Activated CD4-positive, CD25-positive, alpha-beta regulatory T cell (primary cell): ENCODE results near the gene PCYT2.
A peak's percentile ranks its signal among the peaks of the same experiment; 100 is the strongest.

ENCODE experiments used
- DNase-seq, 4 experiments: peaks; one replicate each; lab custom pipeline; 2025; lab: John Stamatoyannopoulos, UW

PCYT2 gene

DNA sequence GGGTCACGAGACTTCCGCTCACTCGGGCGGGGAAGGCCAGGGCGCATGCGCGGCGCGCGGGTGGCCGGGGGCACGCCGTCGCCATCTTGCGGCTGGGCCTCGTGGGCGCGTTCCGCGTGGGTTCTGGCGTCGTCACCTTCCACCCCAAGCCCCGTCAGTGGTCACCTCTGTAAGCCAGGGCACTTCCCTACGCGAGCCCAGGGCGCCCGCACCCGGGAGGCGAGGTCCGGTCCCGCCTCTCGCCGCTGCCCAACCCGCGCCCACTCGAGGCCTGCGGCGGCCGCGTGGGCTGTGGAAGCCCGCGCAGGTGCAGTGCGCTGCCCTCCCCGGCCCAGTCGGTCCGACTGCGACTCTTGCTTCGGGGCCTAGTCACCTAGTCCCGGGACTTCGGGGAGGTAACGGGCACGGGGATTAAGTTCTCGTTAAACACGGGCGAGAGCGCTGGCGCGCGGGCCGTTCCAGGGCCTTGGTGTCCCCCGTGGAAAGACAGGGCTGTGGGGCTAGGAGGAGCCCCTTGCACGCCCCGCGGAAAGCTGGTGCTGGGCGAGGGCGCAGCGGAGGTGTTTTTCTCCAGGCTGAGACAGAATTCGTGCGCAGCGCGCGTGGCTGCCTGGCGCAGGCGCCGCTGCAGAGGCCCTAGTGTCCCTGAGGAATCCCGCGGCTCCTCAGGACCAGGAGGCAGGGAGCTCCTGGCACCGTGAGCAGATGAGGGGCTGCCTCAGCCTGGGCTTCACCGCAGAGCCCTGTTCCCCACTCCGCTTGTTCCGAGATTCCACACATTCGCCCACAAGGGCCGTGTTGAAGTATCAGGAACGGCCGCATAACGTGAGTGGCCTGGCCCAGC is 39.6 kb downstream of the PCYT2 start:
- peak; percentile 88 to 94 (median 94) for DNase-seq

GRCh38 chr17:81870981-81871386 is 40.2 kb downstream of the PCYT2 start, which contains the start of gene ARHGDIA:
Gene ARHGDIA, minus strand, starts transcription at chr17:81871337. Its CDS starts 1,407 bp downstream, at chr17:81869930.
- DNase-seq, result no peak

GRCh38 chr17:81870131-81870980 is 40.8 kb downstream of the PCYT2 start:
- DNase-seq, result no peak

GRCh38 chr17:81869221-81870130 is 41.7 kb downstream of the PCYT2 start:
- no peak for DNase-seq

DNA sequence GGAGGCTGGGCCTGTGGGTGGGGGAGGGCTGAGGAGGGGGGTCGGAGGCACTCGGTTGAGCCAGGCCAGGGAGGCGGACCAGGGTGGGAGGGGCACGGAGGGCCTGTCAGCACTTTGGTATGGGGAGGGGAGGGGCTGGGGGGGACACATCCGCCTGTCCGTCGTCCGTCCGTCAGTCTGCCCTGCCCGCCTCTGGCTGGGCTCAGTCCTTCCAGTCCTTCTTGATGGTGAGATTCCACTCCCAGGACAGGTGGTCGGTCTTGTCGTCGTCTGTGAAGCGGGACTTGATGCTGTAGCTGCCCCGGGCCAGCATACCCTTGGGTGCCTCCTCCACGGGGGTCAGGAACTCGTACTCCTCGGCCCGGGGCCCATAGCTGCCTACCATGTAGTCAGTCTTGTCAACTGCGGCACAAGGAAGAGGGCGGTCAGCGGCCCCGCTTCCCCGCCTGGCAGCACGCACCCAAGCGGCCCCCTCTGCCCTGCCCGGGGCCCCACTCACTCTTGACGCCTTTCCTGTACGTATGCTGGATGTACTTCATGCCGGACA is 42.5 kb downstream of the PCYT2 start:
- no peak for DNase-seq

- no peak for DNase-seq
These were observed 43.1 kb downstream of the PCYT2 start for GRCh38 chr17:81867991-81868673.

DNA sequence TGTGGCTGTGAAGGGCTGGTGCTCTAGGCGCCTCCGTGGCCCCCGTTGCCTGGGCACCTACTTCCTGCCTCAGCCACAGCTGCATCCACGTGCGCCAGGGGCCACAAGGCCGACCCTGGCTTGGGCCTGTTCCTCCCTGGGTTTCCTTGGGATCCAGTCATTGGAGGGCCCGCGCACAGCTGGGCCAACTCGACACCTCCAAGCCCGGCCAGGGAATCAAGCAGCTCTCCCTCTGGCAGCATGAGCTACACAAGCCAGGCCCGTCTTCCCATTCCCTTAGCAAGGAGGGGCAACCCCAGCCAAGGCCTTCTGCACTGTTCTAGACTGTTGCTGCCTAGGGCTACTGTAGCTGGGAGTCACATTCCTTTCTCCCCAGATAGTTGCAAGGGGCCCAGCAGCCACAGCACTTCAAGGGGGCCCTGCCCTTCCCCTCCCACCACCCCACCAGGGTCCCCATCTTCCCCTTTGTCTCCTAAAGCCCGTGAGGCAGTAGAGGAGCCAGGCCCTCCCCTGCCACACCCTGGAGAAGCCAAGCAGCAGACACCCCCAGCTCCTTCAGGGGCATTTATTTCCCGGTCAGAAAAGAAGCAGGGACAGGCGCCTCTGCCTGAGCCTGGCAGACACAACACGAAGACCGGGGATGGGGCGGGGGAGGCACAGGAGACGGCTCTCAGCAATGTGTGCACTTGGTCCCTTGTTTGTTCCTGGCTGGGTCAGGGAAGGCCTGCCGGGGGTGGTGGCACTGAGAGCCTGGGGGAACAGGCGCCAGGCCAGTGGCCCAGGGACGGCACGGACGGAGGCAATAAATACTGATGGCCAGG is 43.8 kb downstream of the PCYT2 start:
- no peak for DNase-seq

- DNase-seq, result no peak
These were observed 44.6 kb downstream of the PCYT2 start for GRCh38 chr17:81866440-81867169.

DNA sequence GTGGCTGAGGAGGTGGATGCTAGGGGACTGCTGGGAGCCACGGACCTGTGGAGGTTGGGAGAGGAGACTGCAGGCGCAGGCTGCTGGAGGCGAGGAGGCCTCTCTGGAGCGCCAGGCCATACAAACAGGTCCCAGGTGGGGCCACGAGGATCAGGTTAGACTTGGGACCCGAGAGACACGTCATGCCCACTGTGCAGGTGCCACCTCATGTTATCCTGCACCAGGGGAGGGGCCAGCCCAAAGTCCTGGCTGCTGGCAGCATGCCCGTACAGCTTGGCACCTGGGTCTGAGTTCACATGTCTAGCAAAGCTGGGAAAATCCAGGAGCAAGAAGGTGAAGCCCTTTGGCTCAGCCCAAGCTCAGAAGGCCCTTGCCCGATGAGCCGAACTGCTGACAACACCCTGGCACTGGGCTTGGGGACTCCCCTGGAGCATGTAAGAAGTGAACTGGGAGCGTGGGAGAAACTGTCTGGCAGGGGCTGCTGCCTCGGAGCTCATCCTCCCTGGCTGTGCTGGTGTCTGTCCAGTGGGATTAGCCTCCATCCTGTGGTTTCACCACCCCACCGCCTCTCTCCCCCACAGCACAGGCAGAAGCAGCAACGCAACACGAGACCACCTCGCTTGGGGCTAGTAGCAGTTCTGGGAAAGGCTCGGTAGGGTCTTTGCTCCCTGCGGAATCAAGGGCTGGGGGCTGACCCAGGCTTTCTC is 45.3 kb downstream of the PCYT2 start:
- DNase-seq, result no peak

GRCh38 chr17:81865358-81865732 is 45.9 kb downstream of the PCYT2 start:
- no peak for DNase-seq

DNA sequence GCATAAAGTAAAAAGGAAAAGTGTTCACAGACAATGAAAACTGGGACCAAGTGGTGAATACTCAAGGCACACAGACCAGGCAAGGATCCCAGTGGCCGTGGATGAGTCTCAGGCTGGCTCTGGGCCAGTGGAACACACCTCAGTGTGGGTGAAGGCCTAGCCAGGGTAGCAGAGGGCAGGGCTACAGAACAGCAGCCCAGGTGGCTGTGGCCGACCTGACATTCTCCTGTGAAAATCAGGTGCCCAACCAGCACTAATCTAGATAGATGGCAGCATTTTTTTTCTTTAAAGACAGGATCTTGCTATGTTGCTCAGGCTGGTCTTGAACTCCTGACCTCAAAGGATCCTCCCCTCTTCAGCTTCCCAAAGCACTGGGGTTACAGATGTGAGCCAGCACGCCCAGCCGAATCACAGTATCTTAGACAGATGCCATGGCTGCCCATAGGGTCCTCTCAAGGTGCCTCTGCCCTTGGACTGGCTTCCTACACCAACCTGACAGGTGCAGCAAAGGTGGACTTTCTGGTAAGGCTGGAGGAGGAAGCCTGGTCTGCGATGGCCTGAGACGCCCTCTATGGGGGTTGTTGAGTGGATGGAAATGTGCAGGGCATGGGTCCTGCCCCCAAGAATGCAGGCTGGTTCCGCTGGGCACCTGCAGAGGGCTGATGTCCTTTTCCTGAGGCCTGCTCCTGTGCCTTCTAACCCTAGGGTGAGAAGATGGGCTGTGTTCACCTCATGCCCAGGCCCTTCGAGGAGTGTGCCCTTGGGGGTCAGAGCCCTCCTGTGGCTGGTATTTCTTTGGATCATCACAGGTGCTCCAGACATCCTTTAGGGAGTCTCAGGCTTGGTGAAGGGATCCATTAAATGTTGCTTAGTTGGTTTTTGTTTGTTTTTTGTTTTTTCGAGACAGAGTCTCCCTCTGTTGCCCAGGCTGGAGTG is 47.1 kb downstream of the PCYT2 start:
- no peak for DNase-seq

GRCh38 chr17:81863123-81863675 is 48.0 kb downstream of the PCYT2 start:
- DNase-seq, result no peak

GRCh38 chr17:81860756-81861568 is 50.2 kb downstream of the PCYT2 start:
- peak; percentile 98 to 100 (median 100) for DNase-seq

- peak in 1 of 4 experiments; percentile 100 for DNase-seq
These were observed 51.1 kb downstream of the PCYT2 start, which contains the start of gene P4HB for GRCh38 chr17:81859906-81860755. Gene P4HB, minus strand, starts transcription at chr17:81860535. Its CDS starts 64 bp downstream, at chr17:81860471.
